Activated naive CD4-positive, alpha-beta T cell treated with Interleukin-2 at 50 U/mL for 16 hours (primary cell): ENCODE results near the gene CNGB1.
"Not testable (repeated sequence)": the region's sequence is repeated elsewhere in the genome, so short reads cannot be mapped to it uniquely, and the experiment has no call there.

Experiments
- DNase-seq: peaks from one replicate; pipeline ENCODE4 v3.0.0-alpha.2; 2020

The CNGB1 gene

GRCh38 chr16:57950382-57950781 is 20.5 kb downstream of the CNGB1 start:
- DNase-seq, result no peak

GRCh38 chr16:57949595-57950238 is 21.2 kb downstream of the CNGB1 start:
- no peak for DNase-seq

GRCh38 chr16:57949013-57949412 is 21.9 kb downstream of the CNGB1 start:
- DNase-seq, result no peak

- no peak for DNase-seq
Observed at GRCh38 chr16:57948027-57948426, 22.9 kb downstream of the CNGB1 start.

GRCh38 chr16:57947261-57947660 is 23.7 kb downstream of the CNGB1 start:
- DNase-seq, result no peak

GRCh38 chr16:57946181-57946801 is 24.6 kb downstream of the CNGB1 start:
- no peak for DNase-seq

GRCh38 chr16:57945740-57946138 is 25.2 kb downstream of the CNGB1 start:
- no peak for DNase-seq

- no peak for DNase-seq
Observed at GRCh38 chr16:57944970-57945739, 25.8 kb downstream of the CNGB1 start.

- DNase-seq, result not testable (repeated sequence)
Observed at GRCh38 chr16:57943381-57943780, 27.5 kb downstream of the CNGB1 start.

GRCh38 chr16:57941901-57942300 is 29.0 kb downstream of the CNGB1 start:
- not testable (repeated sequence) for DNase-seq

- no peak for DNase-seq
Observed at GRCh38 chr16:57941016-57941664, 29.8 kb downstream of the CNGB1 start.

GRCh38 chr16:57940382-57940966 is 30.5 kb downstream of the CNGB1 start:
- no peak for DNase-seq

GRCh38 chr16:57939872-57940224 is 31.1 kb downstream of the CNGB1 start:
- DNase-seq, result no peak

GRCh38 chr16:57938936-57939871 is 31.7 kb downstream of the CNGB1 start:
- DNase-seq, result no peak

GRCh38 chr16:57938484-57938883 is 32.4 kb downstream of the CNGB1 start:
- no peak for DNase-seq

- no peak for DNase-seq
Observed at GRCh38 chr16:57937861-57938260, 33.1 kb downstream of the CNGB1 start.

GRCh38 chr16:57935904-57936303 is 35.0 kb downstream of the CNGB1 start:
- DNase-seq, result no peak

GRCh38 chr16:57930533-57930932 is 40.4 kb downstream of the CNGB1 start:
- no peak for DNase-seq

GRCh38 chr16:57929250-57929649 is 41.7 kb downstream of the CNGB1 start:
- DNase-seq, result no peak

- DNase-seq, result no peak
Observed at GRCh38 chr16:57926041-57926440, 44.9 kb downstream of the CNGB1 start.

- DNase-seq, result no peak
Observed at GRCh38 chr16:57925310-57925709, 45.6 kb downstream of the CNGB1 start.

- no peak for DNase-seq
Observed at GRCh38 chr16:57924514-57924913, 46.4 kb downstream of the CNGB1 start.
